ENCODE data around the gene PXMP2. TPM values are rescaled to one million over a fixed set of nuclear protein-coding genes. Genes with fewer than 3 reads are reported as not detected.

PXMP2 gene
- total and polyA plus RNA-seq, 2 donors from 2014 or later = 23.4 to 90.9 TPM

GRCh38 chr12:132664206-132665148 is 22.9 kb upstream of the PXMP2 start:
- Histone ChIP-seq H3K9me3 (ENCODE audit: control insufficient read depth in 2 of 3, insufficient read depth in 1 of 3, low read length in 3 of 3) (no peaks in the 10 kb centered on the region), H3K27me3 (ENCODE audit: control insufficient read depth, insufficient read depth, low read length) (no peaks in the 10 kb centered on the region), H3K4me3 (ENCODE audit: low read length in 3 of 3) (no peak overlapping the region), H3K9ac (ENCODE audit: low read length in 3 of 3) (no peak overlapping the region), H3K36me3 (ENCODE audit: control insufficient read depth in 2 of 3, insufficient read depth in 3 of 3, low read length in 3 of 3) (peaks cover 5 to 32% (median 14%) of the 10 kb centered on the region in 3 donors), H3K4me1 (ENCODE audit: control insufficient read depth in 2 of 3, insufficient read depth in 2 of 3, low read depth in 1 of 3, low read length in 3 of 3) (no peaks in the 10 kb centered on the region), H3K27ac (ENCODE audit: low read depth in 2 of 2, low read length in 2 of 2) (no peak overlapping the region)
- TF ChIP-seq CTCF (IDR thresholded peaks at IDR 0.05; ENCODE audit: borderline replicate concordance, extremely low read depth, insufficient read depth) = no peak
- FAIRE-seq = no peak
- no peak for DNase-seq
- intact Hi-C loops (cut with DNase I) = no loop called here

GRCh38 chr12:132665149-132665491 is 22.3 kb upstream of the PXMP2 start:
- no peaks in the 10 kb centered on the region for H3K27me3 ChIP-seq (ENCODE audit: control insufficient read depth, insufficient read depth, low read length)
- no peak overlapping the region for H3K27ac ChIP-seq (ENCODE audit: low read depth in 2 of 2, low read length in 2 of 2)
- FAIRE-seq = no peak
- no peaks in the 10 kb centered on the region for H3K9me3 ChIP-seq (ENCODE audit: control insufficient read depth in 2 of 3, insufficient read depth in 1 of 3, low read length in 3 of 3)
- peaks cover 5 to 30% (median 13%) of the 10 kb centered on the region in 3 donors for H3K36me3 ChIP-seq (ENCODE audit: control insufficient read depth in 2 of 3, insufficient read depth in 3 of 3, low read length in 3 of 3)
- DNase-seq = no peak
- no peak overlapping the region for H3K9ac ChIP-seq (ENCODE audit: low read length in 3 of 3)
- no peak overlapping the region for H3K4me3 ChIP-seq (ENCODE audit: low read length in 3 of 3)
- TF ChIP-seq CTCF (IDR thresholded peaks at IDR 0.05; ENCODE audit: borderline replicate concordance, extremely low read depth, insufficient read depth) = no peak
- no peaks in the 10 kb centered on the region for H3K4me1 ChIP-seq (ENCODE audit: control insufficient read depth in 2 of 3, insufficient read depth in 2 of 3, low read depth in 1 of 3, low read length in 3 of 3)
- intact Hi-C loops (cut with DNase I) = no loop called here

GRCh38 chr12:132665794-132666193 is 21.6 kb upstream of the PXMP2 start:
- no peaks in the 10 kb centered on the region for H3K4me1 ChIP-seq (ENCODE audit: control insufficient read depth in 2 of 3, insufficient read depth in 2 of 3, low read depth in 1 of 3, low read length in 3 of 3)
- intact Hi-C loops (cut with DNase I) = no loop called here
- FAIRE-seq = no peak

More at GRCh38 chr12:132665794-132666193, 21.6 kb upstream of the PXMP2 start:
- Histone ChIP-seq H3K36me3 (ENCODE audit: control insufficient read depth in 2 of 3, insufficient read depth in 3 of 3, low read length in 3 of 3) (peaks cover 5 to 27% (median 8%) of the 10 kb centered on the region in 3 donors), H3K9ac (ENCODE audit: low read length in 3 of 3) (no peak overlapping the region), H3K9me3 (ENCODE audit: control insufficient read depth in 2 of 3, insufficient read depth in 1 of 3, low read length in 3 of 3) (no peaks in the 10 kb centered on the region), H3K4me3 (ENCODE audit: low read length in 3 of 3) (no peak overlapping the region), H3K27ac (ENCODE audit: low read depth in 2 of 2, low read length in 2 of 2) (no peak overlapping the region), H3K27me3 (ENCODE audit: control insufficient read depth, insufficient read depth, low read length) (no peaks in the 10 kb centered on the region)
- no peak for TF ChIP-seq CTCF (IDR thresholded peaks at IDR 0.05; ENCODE audit: borderline replicate concordance, extremely low read depth, insufficient read depth)
- DNase-seq = no peak
